ENCODE measurements around the gene TM9SF3.

TM9SF3 gene

GRCh38 chr10:96596422-96597407 lies 9.9 kb upstream of the TM9SF3 start:
- no peak for TF ChIP-seq CTCF (IDR thresholded peaks at IDR 0.05)

GRCh38 chr10:96595741-96596140 lies 8.9 kb upstream of the TM9SF3 start:
- TF ChIP-seq CTCF (IDR thresholded peaks at IDR 0.05), result no peak

- no peak for TF ChIP-seq CTCF (IDR thresholded peaks at IDR 0.05)
Measured at GRCh38 chr10:96591946-96592345, 5.1 kb upstream of the TM9SF3 start.

GRCh38 chr10:96588616-96589419 lies 2.0 kb upstream of the TM9SF3 start:
- TF ChIP-seq CTCF (IDR thresholded peaks at IDR 0.05), result no peak

- TF ChIP-seq CTCF (IDR thresholded peaks at IDR 0.05), result no peak
Measured at GRCh38 chr10:96588060-96588554, 1.3 kb upstream of the TM9SF3 start.

- no peak for TF ChIP-seq CTCF (IDR thresholded peaks at IDR 0.05)
Measured at GRCh38 chr10:96587264-96588059, 650 bp upstream of the TM9SF3 start.
